CD14-positive monocyte (primary cell): ENCODE data around the gene KRTAP10-2. TPM values are rescaled to one million over a fixed set of nuclear protein-coding genes. Genes with fewer than 3 reads are reported as not detected.

Experiments
- DNase-seq, 3 donors: peaks; one replicate each; pipeline ENCODE4 v3.0.0-alpha.2; 2011 to 2022
- H2AFZ ChIP-seq: 2 replicates; pipeline ENCODE4 v1.6.0; 2012; ENCODE audit warnings: mild to moderate bottlenecking, low read depth, low read length, inconsistent platforms; ENCODE audit not compliant: insufficient read depth, poor library complexity, severe bottlenecking
- H3K27ac ChIP-seq, 2 donors: 1 replicate in 1 of 2; 2 replicates in 1 of 2; pipeline ENCODE4 v1.5.1; 2012 to 2013; ENCODE audit warnings: low read length in 2 of 2, control low read depth in 1 of 2, inconsistent platforms in 1 of 2, low read depth in 1 of 2, mild to moderate bottlenecking in 1 of 2
- H3K27me3 ChIP-seq, 2 donors: one replicate each; pipeline versions ENCODE4 v1.6.0 to v1.6.1; 2011 to 2013; ENCODE audit warnings: low read length in 2 of 2; ENCODE audit not compliant: control insufficient read depth in 2 of 2, insufficient read depth in 2 of 2
- H3K36me3 ChIP-seq, 2 donors: replicated peaks in 1 of 2; 1 replicate in 1 of 2; 2 replicates in 1 of 2; pipeline versions ENCODE4 v1.5.1 to v1.6.1; 2012 to 2013; ENCODE audit warnings: low read length in 2 of 2, control low read depth in 1 of 2, inconsistent platforms in 1 of 2, mild to moderate bottlenecking in 1 of 2; ENCODE audit not compliant: insufficient read depth in 2 of 2, control insufficient read depth in 1 of 2
- H3K4me1 ChIP-seq, 2 donors: 1 replicate in 1 of 2; 2 replicates in 1 of 2; pipeline versions ENCODE4 v1.5.1 to v1.6.1; 2012 to 2013; ENCODE audit warnings: low read length in 2 of 2, control low read depth in 1 of 2, inconsistent platforms in 1 of 2, mild to moderate bottlenecking in 1 of 2, moderate library complexity in 1 of 2; ENCODE audit not compliant: insufficient read depth in 2 of 2, control insufficient read depth in 1 of 2
- H3K4me2 ChIP-seq: replicated peaks from 2 replicates; pipeline ENCODE3; 2012; ENCODE audit warnings: low read length, moderate library complexity, mild to moderate bottlenecking; ENCODE audit not compliant: poor library complexity, severe bottlenecking; ENCODE audit errors: extremely low read depth
- H3K4me3 ChIP-seq, 3 experiments: fragments of 200-600 bp in 1 of 3; sonication (generic) in 1 of 3; replicated peaks in 1 of 3; 1 replicate in 2 of 3; 2 replicates in 1 of 3; pipeline ENCODE4 v1.5.1; 2011 to 2013; ENCODE audit warnings: low read length in 3 of 3, mild to moderate bottlenecking in 3 of 3, control low read depth in 2 of 3, low read depth in 2 of 3, inconsistent platforms in 1 of 3, moderate library complexity in 1 of 3
- H3K79me2 ChIP-seq: 2 replicates; pipeline ENCODE4 v1.6.0; 2012; ENCODE audit warnings: mild to moderate bottlenecking, control low read depth, inconsistent platforms, low read length, moderate library complexity; ENCODE audit not compliant: insufficient read depth
- H3K9ac ChIP-seq: 2 replicates; pipeline ENCODE4 v1.6.0; 2017; ENCODE audit warnings: low read length, mild to moderate bottlenecking; ENCODE audit not compliant: insufficient read depth, poor library complexity, severe bottlenecking
- H3K9me3 ChIP-seq, 2 donors: replicated peaks in 1 of 2; 1 replicate in 1 of 2; 2 replicates in 1 of 2; pipeline versions ENCODE4 v1.5.1 to v1.6.1; 2012 to 2013; ENCODE audit warnings: low read length in 2 of 2, control low read depth in 1 of 2; ENCODE audit not compliant: control insufficient read depth in 1 of 2, insufficient read depth in 1 of 2
- H4K20me1 ChIP-seq: 2 replicates; pipeline ENCODE4 v1.6.0; 2012; ENCODE audit warnings: mild to moderate bottlenecking, low read length, control low read depth, moderate library complexity; ENCODE audit not compliant: insufficient read depth
- H3K27ac Mint-ChIP-seq, 7 donors: one replicate each; pipeline ENCODE4 v1.8.0; 2020; ENCODE audit warnings: mild to moderate bottlenecking in 7 of 7, mixed read lengths in 7 of 7, moderate library complexity in 6 of 7, inconsistent platforms in 2 of 7
- H3K27me3 Mint-ChIP-seq, 3 donors: one replicate each; pipeline ENCODE4 v1.8.0; 2021 to 2022; ENCODE audit warnings: low read depth in 3 of 3, mild to moderate bottlenecking in 3 of 3, mixed read lengths in 3 of 3, moderate library complexity in 3 of 3, inconsistent platforms in 1 of 3
- H3K36me3 Mint-ChIP-seq, 2 donors: one replicate each; pipeline ENCODE4 v1.8.0; 2020; ENCODE audit warnings: mixed read lengths in 2 of 2, inconsistent platforms in 1 of 2, mild to moderate bottlenecking in 1 of 2
- H3K4me1 Mint-ChIP-seq: one replicate; pipeline ENCODE4 v1.8.0; 2020; ENCODE audit warnings: mild to moderate bottlenecking, mixed read lengths
- H3K4me3 Mint-ChIP-seq, 2 donors: one replicate each; pipeline ENCODE4 v1.8.0; 2020; ENCODE audit warnings: mild to moderate bottlenecking in 2 of 2, mixed read lengths in 2 of 2, moderate library complexity in 1 of 2
- H3K9me3 Mint-ChIP-seq, 7 donors: one replicate each; pipeline ENCODE4 v1.8.0; 2020 to 2022; ENCODE audit warnings: mixed read lengths in 7 of 7, mild to moderate bottlenecking in 6 of 7, moderate library complexity in 6 of 7, inconsistent platforms in 2 of 7
- CTCF ChIP-seq: fragments of 200-600 bp; IDR thresholded peaks from one replicate; pipeline ENCODE4 v1.8.0; 2022; ENCODE audit warnings: antibody characterized with exemption, mild to moderate bottlenecking
- WGBS: methylation state at CpG from one replicate; pipeline ENCODE4 v1.1.5; 2013; ENCODE audit warnings: missing lambda C conversion rate; ENCODE audit not compliant: insufficient coverage; 5-methylcytosine and 5-hydroxymethylcytosine counted together
- intact Hi-C, 2 donors: fragments of 100-400 bp; cut with micrococcal nuclease; formaldehyde crosslinking; loops; one replicate each; pipeline versions ENCODE4 v1.15.0 to v1.15.1; 2023
- polyA plus RNA-seq, 3 donors: library from polyadenylated mRNA; depleted of rRNA in 1 of 3; unstranded in 2 of 3; stranded (reverse) in 1 of 3; fragments of 300-500 nt in 2 of 3; fragments of >200 nt in 1 of 3; fragmentation: Illumina TruSeq in 2 of 3; gene quantifications; 1 replicate in 2 of 3; 2 replicates in 1 of 3; pipeline ENCODE4 v1.2.3, GENCODE V29; 2012 to 2021

KRTAP10-2 gene
- polyA plus RNA-seq, 3 donors = not detected

- intact Hi-C loops = loop anchor here in 1 of 2 donors (5.0 kb wide), 1 partner anchor 281 kb away; no protein-coding TSS in a partner anchor
- H3K4me3 Mint-ChIP-seq = no peak overlapping the region
- H3K4me3 ChIP-seq = no peak overlapping the region
- no peaks in the 10 kb centered on the region for H4K20me1 ChIP-seq
- H3K27me3 ChIP-seq = peaks cover 0 to 3% of the 10 kb centered on the region in 2 donors
- H2AFZ ChIP-seq = no peak overlapping the region
- peaks cover 3% of the 10 kb centered on the region for H3K4me1 Mint-ChIP-seq
- H3K4me2 ChIP-seq = no peak overlapping the region
- H3K9me3 Mint-ChIP-seq = peaks cover 0 to 2% (median 0%) of the 10 kb centered on the region in 7 donors
- H3K36me3 ChIP-seq = no peaks in the 10 kb centered on the region
- peaks cover 0 to 10% of the 10 kb centered on the region in 2 donors for H3K4me1 ChIP-seq
- H3K27me3 Mint-ChIP-seq = peaks cover under 1 to 15% (median 5%) of the 10 kb centered on the region in 3 donors
- H3K9me3 ChIP-seq = no peaks in the 10 kb centered on the region
- 93% methylated on average over 6 of the region's 11 CpGs for WGBS
- H3K27ac Mint-ChIP-seq = no peak overlapping the region
- no peak overlapping the region for H3K27ac ChIP-seq
- no peak overlapping the region for H3K9ac ChIP-seq
- TF ChIP-seq CTCF = no peak
- no peaks in the 10 kb centered on the region for H3K79me2 ChIP-seq
- no peak for DNase-seq
- H3K36me3 Mint-ChIP-seq = no peaks in the 10 kb centered on the region
These were observed 39.9 kb downstream of the KRTAP10-2 start for GRCh38 chr21:44511219-44511937.

- Mint-ChIP-seq H3K27me3 (peaks cover 4 to 15% (median 8%) of the 10 kb centered on the region in 3 donors), H3K27ac (no peak overlapping the region), H3K36me3 (no peaks in the 10 kb centered on the region), H3K9me3 (peaks cover 0 to under 1% (median 0%) of the 10 kb centered on the region in 7 donors), H3K4me1 (peaks cover 3% of the 10 kb centered on the region), H3K4me3 (no peak overlapping the region)
- H3K9me3 ChIP-seq = no peaks in the 10 kb centered on the region
- H3K79me2 ChIP-seq = no peaks in the 10 kb centered on the region
- intact Hi-C loops = loop anchor here in 1 of 2 donors (5.0 kb wide), 1 partner anchor 282 kb away; no protein-coding TSS in a partner anchor
- H2AFZ ChIP-seq = no peak overlapping the region
- WGBS = 3% methylated on average over 35 of the region's 36 CpGs
- TF ChIP-seq CTCF = peak; percentile 84
- peak; percentile 18 to 36 (median 21) for DNase-seq
- H3K4me3 ChIP-seq = no peak overlapping the region
- peaks cover 0 to 3% of the 10 kb centered on the region in 2 donors for H3K27me3 ChIP-seq
- H3K36me3 ChIP-seq = no peaks in the 10 kb centered on the region
- H3K9ac ChIP-seq = no peak overlapping the region
- H4K20me1 ChIP-seq = no peaks in the 10 kb centered on the region
- peaks cover 0 to 10% of the 10 kb centered on the region in 2 donors for H3K4me1 ChIP-seq
- peak overlapping the region; percentile 39 for H3K4me2 ChIP-seq
- H3K27ac ChIP-seq = no peak overlapping the region
These were observed 40.6 kb downstream of the KRTAP10-2 start for GRCh38 chr21:44510508-44511218.
